HG03565 (cell line): ENCODE results near the gene BUB1.
"Not testable (repeated sequence)": the region's sequence is repeated elsewhere in the genome, so short reads cannot be mapped to it uniquely, and the experiment has no call there.

Experiments used
- ATAC-seq: cut with Tn5 transposase; IDR thresholded peaks from one replicate; pipeline ENCODE4 v1.9.1; 2021; ENCODE audit warnings: mild to moderate bottlenecking, moderate library complexity; ENCODE audit not compliant: unreplicated experiment

The BUB1 gene

DNA sequence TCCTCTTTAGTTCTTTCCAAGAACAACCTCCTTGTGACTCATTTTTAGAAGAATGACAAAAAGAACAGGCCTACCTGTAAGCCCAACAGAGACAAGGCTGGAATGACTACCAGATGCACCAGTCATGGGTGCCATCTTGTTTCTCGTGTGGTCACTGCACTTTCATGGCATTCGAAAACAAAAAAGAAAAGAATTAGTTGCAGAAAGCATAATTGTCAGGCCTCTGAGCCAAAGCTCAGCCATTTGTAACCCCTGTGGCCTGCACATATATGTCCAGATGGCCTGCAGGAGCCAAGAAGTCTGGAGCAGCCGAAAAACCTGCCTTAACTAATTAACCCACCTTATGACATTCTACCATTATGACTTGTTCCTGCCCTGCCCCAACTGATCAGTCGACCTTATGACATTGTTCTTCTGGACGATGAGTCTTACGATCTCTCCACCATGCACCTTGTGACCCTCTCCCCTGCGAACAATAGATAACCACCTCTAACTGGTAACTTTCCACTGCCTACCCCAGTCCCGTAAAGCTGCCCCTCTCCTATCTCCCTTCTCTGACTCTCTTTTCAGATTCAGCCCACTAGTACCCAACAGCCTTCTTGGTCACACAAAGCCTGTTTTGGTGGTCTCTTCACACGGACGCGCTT lies 13.9 kb upstream of the BUB1 start:
- no peak for ATAC-seq

- no peak for ATAC-seq
Measured at GRCh38 chr2:110690083-110690965, 12.5 kb upstream of the BUB1 start.

GRCh38 chr2:110688594-110689091 lies 10.8 kb upstream of the BUB1 start:
- no peak for ATAC-seq

GRCh38 chr2:110687775-110688484 lies 10.1 kb upstream of the BUB1 start:
- ATAC-seq: not testable (repeated sequence)

GRCh38 chr2:110682872-110683271 lies 5.0 kb upstream of the BUB1 start:
- ATAC-seq: no peak

DNA sequence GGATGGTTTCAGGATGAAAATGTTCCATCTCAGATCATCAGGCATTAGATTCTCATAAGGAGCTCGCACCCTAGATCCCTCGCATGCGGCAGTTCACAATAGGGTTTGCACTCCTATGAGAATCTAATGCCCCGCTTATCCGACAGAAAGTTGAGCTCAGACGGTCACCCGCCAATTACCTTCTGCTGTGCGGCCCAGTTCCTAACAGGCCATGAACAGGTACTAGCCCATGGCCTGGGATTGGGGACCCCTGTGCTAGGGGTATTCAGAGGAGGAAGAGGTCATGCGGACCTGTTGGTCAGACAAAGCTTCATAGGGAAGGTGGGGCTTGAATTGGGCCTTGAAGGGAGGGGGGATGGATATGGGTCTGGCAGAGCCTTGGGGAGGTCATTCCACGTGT lies 4.4 kb upstream of the BUB1 start:
- ATAC-seq: no peak

- ATAC-seq: no peak
Measured at GRCh38 chr2:110680709-110681108, 2.8 kb upstream of the BUB1 start.

- ATAC-seq: no peak
Measured at GRCh38 chr2:110679865-110680264, 2.0 kb upstream of the BUB1 start.

GRCh38 chr2:110679337-110679707 lies 1.5 kb upstream of the BUB1 start:
- ATAC-seq: no peak

DNA sequence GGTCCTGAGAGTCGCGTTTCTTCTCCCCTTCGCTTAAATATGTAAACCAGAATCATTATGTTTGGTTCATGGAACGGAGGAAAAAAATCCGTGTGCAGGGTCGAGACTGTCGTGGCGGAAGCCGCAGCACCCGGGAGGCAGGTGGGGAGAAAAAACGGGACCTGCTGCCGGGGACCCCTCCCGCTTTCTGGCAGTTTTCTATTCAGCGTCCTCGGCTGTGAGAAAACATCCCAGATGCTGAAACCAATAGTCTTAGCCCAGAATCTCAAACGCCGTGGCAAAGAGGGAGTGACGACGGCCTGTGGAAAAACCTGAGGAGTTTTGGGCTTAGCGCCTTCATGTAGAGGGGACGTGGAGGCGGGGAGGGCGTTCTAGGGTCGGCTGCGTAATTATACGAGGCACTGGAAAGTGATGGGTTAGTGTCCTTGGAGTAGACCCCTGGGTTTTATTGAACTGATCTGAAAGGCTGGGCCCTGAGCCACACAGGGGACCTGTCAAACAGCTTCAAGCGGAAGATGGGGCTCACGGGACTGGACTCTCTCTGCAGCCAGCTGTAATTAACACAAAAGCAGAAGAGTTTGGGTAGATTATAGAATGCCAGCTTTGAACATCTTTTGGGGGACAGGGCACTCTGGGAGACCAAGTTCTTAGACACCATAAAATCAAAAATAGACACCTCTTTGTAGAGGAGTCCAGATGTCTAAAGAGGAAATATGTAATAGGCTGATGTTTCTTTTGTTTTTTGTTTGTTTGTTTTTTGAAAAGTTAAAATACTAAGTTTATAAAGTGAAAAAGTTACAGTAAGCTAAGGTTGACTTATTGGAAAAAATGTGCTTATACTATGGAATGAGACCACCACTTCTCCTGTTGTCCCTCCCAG lies 834 bp upstream of the BUB1 start:
- ATAC-seq: no peak

DNA sequence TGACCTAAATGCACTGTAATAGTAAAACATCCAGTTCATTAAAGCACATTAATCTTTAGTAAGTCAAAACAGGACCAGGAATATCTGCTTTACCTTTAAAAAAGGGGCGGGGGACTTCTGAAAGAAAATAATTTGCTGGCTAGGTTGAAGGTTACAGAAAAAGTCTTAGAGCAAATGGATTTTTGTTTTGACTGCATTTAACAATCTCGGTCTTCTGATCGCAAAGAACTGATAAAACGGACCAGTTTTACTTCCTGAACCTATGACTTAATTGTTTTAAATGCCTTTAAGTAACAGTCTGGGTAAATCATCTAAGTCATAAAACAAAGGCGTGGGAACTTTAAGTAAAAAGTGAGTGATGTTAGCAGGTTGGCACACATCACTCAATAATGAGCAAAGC lies 783 bp downstream of the BUB1 start:
- no peak for ATAC-seq

- ATAC-seq: no peak
Measured at GRCh38 chr2:110675679-110676078, 2.2 kb downstream of the BUB1 start.

GRCh38 chr2:110674620-110675555 lies 3.0 kb downstream of the BUB1 start:
- peak; percentile 83 for ATAC-seq

- ATAC-seq: no peak
Measured at GRCh38 chr2:110673201-110673600, 4.7 kb downstream of the BUB1 start.

GRCh38 chr2:110670826-110671225 lies 7.0 kb downstream of the BUB1 start:
- no peak for ATAC-seq

- no peak for ATAC-seq
Measured at GRCh38 chr2:110669079-110669478, 8.8 kb downstream of the BUB1 start.

- no peak for ATAC-seq
Measured at GRCh38 chr2:110667071-110667470, 10.8 kb downstream of the BUB1 start.

GRCh38 chr2:110664135-110664534 lies 13.7 kb downstream of the BUB1 start:
- no peak for ATAC-seq

- ATAC-seq: no peak
Measured at GRCh38 chr2:110662560-110662959, 15.3 kb downstream of the BUB1 start.

GRCh38 chr2:110660558-110660957 lies 17.3 kb downstream of the BUB1 start:
- no peak for ATAC-seq
